NCI-H510A treated with DMSO at 0.1 percent for 48 hours (cell line): ENCODE measurements around the gene WFDC1.

ENCODE experiments used
- DNase-seq: peaks from one replicate; lab custom pipeline; 2025; lab: John Stamatoyannopoulos, UW

The WFDC1 gene

GRCh38 chr16:84378099-84378498 lies 83.4 kb downstream of the WFDC1 start:
- DNase-seq, result no peak

DNA sequence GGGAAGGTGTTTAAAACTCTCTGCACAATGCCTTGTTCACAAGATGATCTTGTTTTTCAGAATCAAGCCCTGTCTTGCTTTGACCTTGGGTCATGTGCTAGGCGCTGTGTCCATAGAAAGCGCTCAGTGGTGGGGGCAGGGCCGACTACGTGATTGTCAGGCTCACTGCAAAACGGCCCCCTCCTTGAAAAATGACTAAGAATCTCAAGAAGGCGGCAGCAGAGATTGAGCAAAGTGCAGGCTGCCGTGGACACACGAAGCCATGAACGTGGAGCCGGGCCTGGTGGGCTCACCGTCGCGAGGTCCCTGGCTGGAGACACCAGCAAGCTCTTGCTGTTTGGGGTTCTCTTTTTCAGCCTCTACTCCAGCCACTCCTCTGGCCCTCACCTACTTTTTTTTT lies 83.9 kb downstream of the WFDC1 start:
- no peak for DNase-seq

DNA sequence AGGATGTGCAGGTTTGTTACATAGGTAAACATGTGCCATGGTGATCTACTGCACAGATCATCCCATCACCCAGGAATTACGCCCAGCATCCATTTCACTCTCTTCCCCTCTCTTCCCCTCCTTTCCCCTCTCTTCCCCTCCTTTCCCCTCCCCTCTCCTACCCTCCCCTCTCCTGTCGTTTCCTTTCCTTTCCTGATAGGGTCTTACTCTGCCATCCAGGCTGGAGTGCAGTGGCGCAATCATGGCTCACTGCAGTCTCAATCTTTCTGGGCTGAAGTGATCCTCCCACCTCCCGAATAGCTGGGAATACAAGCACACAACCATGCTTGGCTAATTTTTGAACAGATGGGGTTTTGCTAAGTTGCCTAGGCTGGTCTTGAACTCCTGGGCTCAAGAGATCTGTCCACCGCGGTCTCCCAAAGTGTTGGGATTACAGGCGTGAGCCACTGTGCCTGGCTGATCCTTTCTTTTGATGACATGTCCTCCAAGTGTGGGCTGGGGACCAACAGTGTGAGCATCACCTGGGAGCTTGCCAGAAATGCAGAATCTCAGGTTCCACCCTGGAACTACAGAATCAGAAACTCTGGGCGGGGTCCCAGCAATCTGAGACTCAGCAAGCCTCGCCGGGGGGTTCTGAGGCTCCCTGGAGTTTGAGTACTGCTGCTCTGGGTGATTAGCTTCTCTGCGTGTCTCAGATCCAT lies 84.5 kb downstream of the WFDC1 start:
- DNase-seq, result no peak
